Endothelial cell of umbilical vein (primary cell): ENCODE data around the gene APC2. TPM values are rescaled to one million over a fixed set of nuclear protein-coding genes. Genes with fewer than 3 reads are reported as not detected.
A peak's percentile ranks its signal among the peaks of the same experiment; 100 is the strongest.

Source experiments
- BruUV-seq: library from RNA; stranded (reverse); fragments of 400-500 nt; replicated peaks from 2 replicates; lab custom pipeline; 2021; lab: Mats Ljungman, UMichigan
- CTCF ChIA-PET: fragments of 300-600, 350-600 bp; sonication (Branson Sonifier 250); formaldehyde crosslinking; loops from one replicate; lab custom pipeline; 2021; ENCODE audit warnings: antibody characterized with exemption, inconsistent platforms; lab: Charles Lee
- POLR2A ChIA-PET: fragments of 300-600, 350-600 bp; sonication (Branson Sonifier 250); formaldehyde crosslinking; loops from one replicate; lab custom pipeline; 2021; ENCODE audit warnings: antibody characterized with exemption, inconsistent platforms; lab: Charles Lee
- DNase-seq: peaks from one replicate; pipeline ENCODE4 v3.0.0-alpha.2; 2011; ENCODE audit warnings: low read depth, low spot score
- FAIRE-seq: peaks from 2 replicates; lab custom pipeline; 2011; peaks lifted over from hg19 to GRCh38; lab: Jason Lieb, UNC
- H2AFZ ChIP-seq: 2 replicates; pipeline ENCODE4 v1.6.0; 2012; ENCODE audit warnings: low read depth, low read length, control low read depth, inconsistent platforms
- H3K27ac ChIP-seq: 2 replicates; pipeline ENCODE4 v1.5.1; 2011; ENCODE audit warnings: low read depth, mild to moderate bottlenecking, control low read depth, low read length, moderate library complexity; ENCODE audit not compliant: insufficient read depth
- H3K27me3 ChIP-seq, 2 experiments: 2 replicates each; pipeline versions ENCODE4 v1.6.0 to v1.6.1; 2011; ENCODE audit warnings: low read length in 2 of 2, mixed read lengths in 1 of 2; ENCODE audit not compliant: control insufficient read depth in 2 of 2, insufficient read depth in 2 of 2
- H3K36me3 ChIP-seq, 2 experiments: 2 replicates in 1 of 2; 3 replicates in 1 of 2; pipeline ENCODE4 v1.5.1; 2011; ENCODE audit warnings: low read length in 2 of 2, mild to moderate bottlenecking in 1 of 2, moderate library complexity in 1 of 2; ENCODE audit not compliant: control insufficient read depth in 2 of 2, insufficient read depth in 2 of 2; ENCODE audit errors: extremely low read depth in 1 of 2
- H3K4me1 ChIP-seq: 3 replicates; pipeline ENCODE4 v1.5.1; 2011; ENCODE audit warnings: mild to moderate bottlenecking, low read length; ENCODE audit not compliant: control insufficient read depth, insufficient read depth; ENCODE audit errors: extremely low read depth
- H3K4me2 ChIP-seq: 2 replicates; pipeline ENCODE4 v1.6.1; 2011; ENCODE audit warnings: low read length, control low read depth, mixed read lengths; ENCODE audit not compliant: insufficient read depth
- H3K4me3 ChIP-seq, 3 experiments: fragments of 200-600 bp in 1 of 3; sonication (generic), shearing (Covaris generic) in 1 of 3; replicated peaks in 1 of 3; 2 replicates each; pipeline ENCODE4 v1.5.1; 2011 to 2016; ENCODE audit warnings: control low read depth in 3 of 3, low read length in 3 of 3, mild to moderate bottlenecking in 2 of 3, inconsistent platforms in 1 of 3, low read depth in 1 of 3, moderate library complexity in 1 of 3; ENCODE audit not compliant: insufficient read depth in 1 of 3
- H3K79me2 ChIP-seq: 2 replicates; pipeline ENCODE4 v1.6.0; 2012; ENCODE audit warnings: low read length, inconsistent platforms; ENCODE audit not compliant: control insufficient read depth, insufficient read depth
- H3K9ac ChIP-seq: replicated peaks from 2 replicates; pipeline ENCODE3; 2011; ENCODE audit warnings: low read length, control low read depth; ENCODE audit not compliant: insufficient read depth; ENCODE audit errors: extremely low read depth
- H3K9me1 ChIP-seq: replicated peaks from 3 replicates; pipeline ENCODE4 v1.6.0; 2011; ENCODE audit warnings: mild to moderate bottlenecking, low read length; ENCODE audit not compliant: control insufficient read depth, insufficient read depth; ENCODE audit errors: extremely low read depth
- H3K9me3 ChIP-seq: replicated peaks from 2 replicates; pipeline ENCODE4 v1.5.1; 2012; ENCODE audit warnings: low read length, inconsistent platforms; ENCODE audit not compliant: control insufficient read depth, insufficient read depth
- H4K20me1 ChIP-seq: replicated peaks from 2 replicates; pipeline ENCODE3; 2011; ENCODE audit warnings: mild to moderate bottlenecking, low read length; ENCODE audit not compliant: control insufficient read depth, insufficient read depth; ENCODE audit errors: extremely low read depth
- CTCF ChIP-seq, 2 donors: IDR thresholded peaks; 1 replicate in 1 of 2; 2 replicates in 1 of 2; pipeline ENCODE4 v1.5.1; 2011; ENCODE audit warnings: low read length in 2 of 2, mild to moderate bottlenecking in 2 of 2, moderate library complexity in 2 of 2, control low read depth in 1 of 2, inconsistent platforms in 1 of 2, low read depth in 1 of 2; ENCODE audit not compliant: insufficient read depth in 1 of 2; ENCODE audit errors: extremely low read depth in 1 of 2
- EZH2 ChIP-seq: IDR thresholded peaks from 2 replicates; pipeline ENCODE4 v1.6.1; 2012; ENCODE audit warnings: borderline replicate concordance, low read depth, mild to moderate bottlenecking, moderate library complexity, low read length, inconsistent platforms; ENCODE audit not compliant: severe bottlenecking
- FOS ChIP-seq: IDR thresholded peaks from 2 replicates; pipeline ENCODE4 v1.6.1; 2011; ENCODE audit warnings: mild to moderate bottlenecking, low read length, moderate library complexity, borderline replicate concordance; ENCODE audit not compliant: insufficient read depth
- GATA2 ChIP-seq: IDR thresholded peaks from 2 replicates; pipeline ENCODE4 v1.7.0; 2011; ENCODE audit warnings: low read depth, mild to moderate bottlenecking, moderate library complexity, mixed read lengths, low read length; ENCODE audit not compliant: insufficient read length, insufficient read depth
- JUN ChIP-seq: IDR thresholded peaks from 2 replicates; pipeline ENCODE4 v1.6.1; 2011; ENCODE audit warnings: borderline replicate concordance, low read depth; ENCODE audit not compliant: insufficient read length, insufficient read depth
- MAX ChIP-seq: IDR thresholded peaks from 2 replicates; pipeline ENCODE4 v1.6.1; 2011; ENCODE audit not compliant: insufficient read depth, insufficient read length
- MYC ChIP-seq: IDR thresholded peaks from one replicate; pipeline ENCODE4 v1.6.1; 2011; ENCODE audit warnings: mild to moderate bottlenecking, low read depth, low read length
- POLR2A ChIP-seq: IDR thresholded peaks from 2 replicates; pipeline ENCODE4 v1.6.1; 2012; ENCODE audit warnings: low read depth, mild to moderate bottlenecking, control low read depth, low read length
- POLR2AphosphoS5 ChIP-seq: IDR thresholded peaks from 2 replicates; pipeline ENCODE4 v1.6.1; 2012; ENCODE audit warnings: low read depth, mild to moderate bottlenecking, control low read depth, low read length, moderate library complexity; ENCODE audit not compliant: insufficient read depth
- dilution Hi-C: fragments of 300-500 bp; cut with MboI; formaldehyde crosslinking; loops from one replicate; pipeline ENCODE4 v1.15.0; 2019; ENCODE audit warnings: low sequenced_read_pairs; ENCODE audit not compliant: extremely low pct_ligation_motif_present
- intact Hi-C: fragments of 100-400 bp; cut with micrococcal nuclease; formaldehyde crosslinking; loops from one replicate; pipeline ENCODE4 v1.10.0; 2022
- polyA plus RNA-seq, 4 experiments: library from polyadenylated mRNA; depleted of rRNA in 3 of 4; stranded (reverse) in 3 of 4; unstranded in 1 of 4; fragments of >200 nt; gene quantifications; 2 replicates each; pipeline versions ENCODE4 v1.2.1 to v1.2.3, GENCODE V29; 2011 to 2012; ENCODE audit warnings: missing spikeins in 1 of 4
- total RNA-seq: library from RNA; stranded (reverse); gene quantifications from 2 replicates; pipeline ENCODE4 v1.2.3, GENCODE V29; 2021

APC2 gene
- total and polyA plus RNA-seq, 2 donors (not counting 3 experiments of a cell fraction or from before 2014, with no cell fraction given), result 0.01 to 0.04 TPM

GRCh38 chr19:1478934-1479707 lies 29.2 kb downstream of the APC2 start, which contains the start of gene C19orf25:
C19orf25 (minus strand) TSS chr19:1479215; CDS start chr19:1478903, 312 bp downstream.
- Histone ChIP-seq H3K9me1 (no peaks in the 10 kb centered on the region), H3K36me3 (peaks cover 0 to 3% of the 10 kb centered on the region in 2 experiments), H4K20me1 (no peaks in the 10 kb centered on the region), H3K9ac (peak within 1 kb of the TSS; percentile 64), H3K4me3 (peak within 1 kb of the TSS; percentile 75 to 88 (median 75)), H2AFZ (peak within 1 kb of the TSS; percentile 97), H3K4me2 (peak within 1 kb of the TSS; percentile 65), H3K9me3 (no peaks in the 10 kb centered on the region), H3K27me3 (no peaks in the 10 kb centered on the region), H3K79me2 (peaks cover 5% of the 10 kb centered on the region), H3K27ac (peak within 1 kb of the TSS; percentile 15), H3K4me1 (peaks cover 3% of the 10 kb centered on the region)
- BruUV-seq, result no TSS peak
- no peak for TF ChIP-seq MYC
- peak; percentile 92 for TF ChIP-seq MAX
- TF ChIP-seq POLR2A, result peak; percentile 90
- peak; percentile 76 for TF ChIP-seq POLR2AphosphoS5
- no peak for TF ChIP-seq JUN
- CTCF ChIA-PET, result no interaction called here
- dilution Hi-C loops, result no loop called here
- intact Hi-C loops, result loop anchor here (1.0 kb wide), 1 partner anchor 11 kb away; the partner anchor contains the start of gene PCSK4
- FAIRE-seq (peak; percentile 95), DNase-seq (peak; percentile 91)
- POLR2A ChIA-PET, result interaction anchor here (0.6 kb wide), 2 partner anchors 237 to 394 kb away, joined by 3 read pairs; no protein-coding TSS in a partner anchor

GRCh38 chr19:1481224-1481892 lies 31.4 kb downstream of the APC2 start:
- Histone ChIP-seq H3K27me3 (no peaks in the 10 kb centered on the region), H3K9me3 (no peaks in the 10 kb centered on the region), H3K36me3 (no peaks in the 10 kb centered on the region), H3K4me3 (no peak overlapping the region), H3K79me2 (peaks cover 5% of the 10 kb centered on the region), H2AFZ (no peak overlapping the region), H3K4me2 (no peak overlapping the region), H3K9ac (no peak overlapping the region), H3K27ac (no peak overlapping the region), H4K20me1 (no peaks in the 10 kb centered on the region), H3K9me1 (no peaks in the 10 kb centered on the region), H3K4me1 (peaks cover 3% of the 10 kb centered on the region)
- CTCF ChIA-PET, result no interaction called here
- no TSS peak for BruUV-seq
- no peak for DNase-seq
- intact Hi-C loops (no loop called here), dilution Hi-C loops (no loop called here)
- POLR2A ChIA-PET, result no interaction called here
- no peak for FAIRE-seq
- TF ChIP-seq CTCF (IDR thresholded peaks at IDR 0.05; ENCODE audit: extremely low read depth in 1 of 2, insufficient read depth in 1 of 2, low read depth in 1 of 2, low read length in 2 of 2), result no peak
- TF ChIP-seq MYC, result no peak
- TF ChIP-seq FOS, result no peak
- no peak for TF ChIP-seq EZH2
- TF ChIP-seq MAX, result no peak
- TF ChIP-seq JUN, result no peak
- no peak for TF ChIP-seq POLR2AphosphoS5
- TF ChIP-seq POLR2A, result no peak
- TF ChIP-seq GATA2, result no peak
